Mucosa of gallbladder (tissue), 1 donor: ENCODE data around the gene DTX3L. TPM values are rescaled to one million over a fixed set of nuclear protein-coding genes. Genes with fewer than 3 reads are reported as not detected.
A peak's percentile ranks its signal among the peaks of the same experiment; 100 is the strongest.

Source experiments
- DNase-seq: peaks from one replicate; pipeline ENCODE4 v3.0.0-alpha.2; 2020; ENCODE audit warnings: low spot score
- total RNA-seq: library from RNA; stranded (reverse); gene quantifications from one replicate; pipeline ENCODE4 v1.2.1, GENCODE V29; 2021
- donor health status: DM: no; HTN: no; CAD: no.

DTX3L gene
- total RNA-seq, result 39.9 TPM

DNA sequence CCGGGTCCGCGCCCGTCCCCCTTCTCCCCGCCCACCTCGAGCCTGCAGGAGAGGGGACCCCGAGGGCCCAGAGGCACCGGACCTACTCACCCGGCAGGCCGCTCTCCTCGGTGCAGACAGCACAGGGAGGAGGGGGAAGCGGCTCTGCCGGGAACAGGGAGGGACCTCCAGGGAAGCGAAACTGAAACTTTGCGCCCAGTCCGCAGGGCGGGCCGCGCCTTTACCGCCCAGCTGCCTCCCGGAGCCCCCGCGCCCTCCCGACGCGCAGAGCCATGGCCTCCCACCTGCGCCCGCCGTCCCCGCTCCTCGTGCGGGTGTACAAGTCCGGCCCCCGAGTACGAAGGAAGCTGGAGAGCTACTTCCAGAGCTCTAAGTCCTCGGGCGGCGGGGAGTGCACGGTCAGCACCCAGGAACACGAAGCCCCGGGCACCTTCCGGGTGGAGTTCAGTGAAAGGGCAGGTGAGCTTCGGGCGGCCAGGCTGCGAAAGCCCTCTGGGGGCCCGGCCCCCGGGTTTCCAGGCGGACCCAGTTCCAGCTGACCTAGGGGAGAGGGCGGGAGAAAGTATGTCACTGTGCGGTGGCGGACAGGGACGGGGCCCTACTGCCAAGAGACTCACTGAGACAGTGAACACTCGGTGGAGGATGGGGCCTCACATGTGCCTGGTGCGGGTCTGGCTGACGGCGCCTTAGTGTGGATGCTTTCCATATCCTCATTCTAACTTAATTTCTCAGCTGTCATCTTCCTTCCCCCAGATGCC is at the start of gene DTX3L, which contains the start of gene PARP9:
Gene DTX3L, plus strand, starts transcription at position 184 of the 758 bp plus-strand sequence. Its CDS starts 89 bp downstream, at position 273.
Gene PARP9, minus strand, starts transcription at position 146 of the 758 bp plus-strand sequence. CDS start 4,680 bp downstream, outside the sequence.
- DNase-seq, result peak; percentile 83

DNA sequence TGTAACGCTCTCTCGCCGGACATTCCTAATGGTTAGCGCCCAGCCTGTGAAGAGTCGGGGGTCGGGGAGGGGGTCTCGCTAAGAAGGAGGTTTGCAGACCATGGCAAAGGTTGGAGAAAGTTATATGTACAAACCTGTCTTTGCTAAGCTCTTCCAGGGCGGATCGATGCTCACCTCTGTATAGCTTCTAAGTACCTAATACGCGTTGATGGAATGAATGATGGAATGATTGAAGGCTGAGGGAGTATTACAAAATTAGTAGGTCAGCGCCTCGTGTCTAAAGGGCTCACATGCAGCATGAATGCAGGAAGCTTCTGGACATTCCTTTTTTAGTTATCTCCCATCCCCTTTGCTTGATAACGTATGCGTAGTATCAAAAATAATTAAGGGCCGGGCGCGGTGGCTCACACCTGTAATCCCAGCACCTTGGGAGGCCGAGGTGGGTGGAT is 49.1 kb upstream of the DTX3L start:
- no peak for DNase-seq

- no peak for DNase-seq
Observed at GRCh38 chr3:122515870-122516269, 48.3 kb upstream of the DTX3L start.

DNA sequence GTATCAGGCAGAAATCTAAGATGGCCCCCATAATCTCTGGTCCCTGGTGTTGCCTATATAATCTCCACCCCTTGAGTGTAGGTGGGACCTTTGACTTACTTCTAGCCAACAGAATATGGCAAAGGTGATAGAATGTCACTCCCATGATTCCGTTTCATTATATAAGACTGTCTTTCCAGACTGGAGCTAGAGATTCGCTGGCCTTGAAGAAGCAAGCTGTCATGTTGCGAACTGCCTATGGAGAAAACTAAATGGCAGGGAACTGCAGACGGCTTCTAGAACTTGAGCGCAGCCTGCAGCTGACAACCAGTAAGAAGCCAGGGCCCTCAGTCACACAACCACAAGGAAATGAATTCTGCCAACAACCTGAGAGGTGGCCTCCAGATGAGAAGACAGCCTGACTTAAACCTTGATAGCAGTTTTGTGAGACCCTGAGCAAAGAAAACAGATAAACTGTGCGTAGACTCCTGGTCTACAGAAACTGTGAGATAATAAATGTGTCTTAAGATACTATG is 47.2 kb upstream of the DTX3L start:
- no peak for DNase-seq

- no peak for DNase-seq
Observed at GRCh38 chr3:122519693-122520092, 44.4 kb upstream of the DTX3L start.

- DNase-seq, result no peak
Observed at GRCh38 chr3:122520861-122521260, 43.3 kb upstream of the DTX3L start.

DNA sequence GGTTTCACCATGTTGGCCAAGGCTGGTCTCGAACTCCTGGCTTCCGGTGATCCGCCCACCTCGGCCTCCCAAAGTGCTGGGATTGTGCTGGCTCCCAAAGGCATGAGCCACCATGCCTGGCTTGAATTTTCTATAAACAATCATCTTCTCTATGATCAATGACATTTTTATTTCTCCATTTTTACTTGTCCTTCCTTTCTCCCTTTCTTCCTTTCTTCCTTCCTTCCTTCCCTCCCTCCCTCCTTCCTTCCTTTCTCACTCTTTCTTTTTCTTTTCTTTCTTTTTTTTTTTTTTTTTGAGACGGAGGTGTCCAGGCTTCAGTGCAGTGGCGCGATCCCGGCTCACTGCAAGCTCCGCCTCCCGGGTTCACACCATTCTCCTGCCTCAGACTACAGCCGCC is 40.8 kb upstream of the DTX3L start:
- no peak for DNase-seq

DNA sequence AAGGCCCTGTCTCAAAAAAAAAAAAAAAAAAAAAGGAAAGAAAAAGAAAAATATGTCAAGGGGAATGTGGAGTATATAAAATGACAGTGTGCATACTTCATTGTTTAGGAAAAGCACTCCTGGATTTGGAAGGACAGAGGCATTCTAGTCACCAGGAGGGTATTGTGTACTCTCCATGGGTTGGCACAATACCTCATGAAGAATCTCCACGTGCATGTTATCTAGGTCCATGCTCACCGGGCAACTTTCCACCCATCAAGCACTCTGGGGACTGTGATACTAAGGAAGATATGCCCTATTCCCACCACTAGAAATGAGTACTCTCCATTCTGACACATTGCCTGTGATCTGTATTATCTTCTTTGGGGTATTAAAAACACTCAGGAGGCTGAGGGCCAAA is 34.0 kb upstream of the DTX3L start:
- DNase-seq, result no peak

- DNase-seq, result no peak
Observed at GRCh38 chr3:122533480-122533879, 30.7 kb upstream of the DTX3L start.

GRCh38 chr3:122533931-122534334 is 30.2 kb upstream of the DTX3L start:
- DNase-seq, result no peak

GRCh38 chr3:122535964-122536631 is 28.0 kb upstream of the DTX3L start:
- DNase-seq, result no peak

GRCh38 chr3:122536632-122537001 is 27.5 kb upstream of the DTX3L start:
- no peak for DNase-seq

- DNase-seq, result no peak
Observed at GRCh38 chr3:122538956-122539490, 25.1 kb upstream of the DTX3L start.

DNA sequence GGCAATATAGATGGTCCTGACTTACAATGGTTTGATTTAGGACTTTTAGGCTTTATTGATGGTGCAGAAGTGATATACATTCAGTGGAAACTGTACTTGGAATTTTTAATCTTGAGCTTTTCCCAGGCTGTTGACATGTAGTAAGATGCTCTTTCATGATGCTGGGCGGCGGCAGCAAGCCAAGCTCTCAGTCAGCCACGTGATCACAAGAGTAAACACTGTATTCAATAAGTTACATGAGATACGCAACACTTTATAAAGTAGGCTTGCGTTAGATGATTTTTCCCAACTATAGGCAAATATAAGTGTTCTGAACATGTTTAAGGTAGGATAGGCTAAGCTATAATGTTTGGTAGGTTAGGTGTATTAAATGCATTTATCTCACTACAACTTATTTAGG is 18.0 kb upstream of the DTX3L start:
- no peak for DNase-seq

GRCh38 chr3:122548076-122548475 is 16.1 kb upstream of the DTX3L start:
- DNase-seq, result no peak

DNA sequence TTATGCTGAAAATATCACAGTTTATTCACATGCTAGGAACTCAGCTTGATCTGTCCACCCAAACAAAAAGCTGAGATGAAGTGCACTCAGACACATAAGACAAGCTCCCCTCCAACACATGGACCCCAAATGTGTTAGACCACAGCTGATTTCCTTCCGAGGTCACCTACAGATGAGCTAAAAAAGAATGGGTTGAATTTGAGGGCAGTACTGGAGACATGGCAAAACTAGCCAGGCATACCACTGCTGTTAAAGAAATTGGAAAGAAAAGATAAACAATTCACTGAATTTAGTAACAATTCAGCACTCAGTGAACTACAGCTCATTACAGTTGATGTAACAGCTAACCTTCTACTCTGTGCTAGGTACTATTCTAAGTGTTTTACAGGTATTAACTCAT is 15.5 kb upstream of the DTX3L start:
- no peak for DNase-seq

GRCh38 chr3:122553171-122553570 is 11.0 kb upstream of the DTX3L start:
- DNase-seq, result no peak

DNA sequence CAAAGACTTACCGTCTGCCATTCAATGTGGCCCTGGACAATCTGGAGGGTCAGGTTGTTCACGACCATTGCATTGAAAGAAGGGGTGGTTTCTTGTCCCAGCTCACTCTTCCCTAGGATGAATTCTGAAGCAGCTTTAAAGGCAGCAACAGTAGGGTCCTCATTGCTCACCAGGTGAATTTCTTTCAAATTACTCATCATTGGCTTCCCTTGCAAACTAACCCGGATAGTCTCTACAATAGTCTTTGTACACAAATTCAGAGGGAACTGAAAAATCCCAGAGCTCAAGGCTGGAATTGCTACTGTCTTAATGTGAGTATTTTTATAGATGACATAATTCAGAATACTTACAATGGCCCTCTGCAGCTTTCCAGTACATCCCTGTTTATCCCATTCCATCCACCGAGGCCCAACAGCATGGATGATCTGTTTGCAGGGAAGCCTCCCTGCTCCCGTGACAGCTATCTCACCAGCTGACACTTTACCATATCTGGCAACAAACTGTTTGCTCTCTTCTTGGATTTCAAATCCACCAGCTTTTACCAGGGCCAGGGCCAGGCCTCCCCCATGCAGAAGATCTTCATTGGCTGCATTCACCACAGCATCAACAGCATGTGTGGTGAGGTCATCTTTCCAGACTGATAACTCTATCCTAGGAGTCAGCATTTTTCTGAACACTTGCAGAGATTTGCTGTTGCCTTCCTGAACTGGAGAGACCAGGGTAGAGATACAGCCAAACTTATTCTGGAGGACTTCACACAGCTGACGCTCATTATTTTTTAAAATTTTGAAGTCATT is 8.7 kb upstream of the DTX3L start:
- no peak for DNase-seq

DNA sequence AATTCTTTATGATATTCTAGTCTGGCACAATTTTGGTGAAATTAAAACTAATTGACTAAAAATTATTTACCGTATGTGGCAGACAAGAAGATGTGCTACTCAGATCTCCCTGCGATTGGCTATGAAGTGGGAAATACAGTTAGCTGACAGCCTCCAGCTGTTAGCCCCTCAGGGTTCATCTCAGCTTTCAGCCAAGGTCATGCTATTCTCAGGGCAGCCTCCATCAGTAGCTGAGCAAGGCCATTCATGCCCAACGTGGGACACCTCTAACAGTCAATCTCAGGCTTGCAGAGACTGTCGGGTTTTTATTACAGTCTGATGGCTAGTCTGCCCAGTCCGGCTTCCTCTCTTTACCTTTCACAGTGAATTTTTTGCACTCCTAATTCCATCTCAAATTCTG is 6.8 kb upstream of the DTX3L start:
- no peak for DNase-seq

- no peak for DNase-seq
Observed at GRCh38 chr3:122558605-122559004, 5.5 kb upstream of the DTX3L start.

DNA sequence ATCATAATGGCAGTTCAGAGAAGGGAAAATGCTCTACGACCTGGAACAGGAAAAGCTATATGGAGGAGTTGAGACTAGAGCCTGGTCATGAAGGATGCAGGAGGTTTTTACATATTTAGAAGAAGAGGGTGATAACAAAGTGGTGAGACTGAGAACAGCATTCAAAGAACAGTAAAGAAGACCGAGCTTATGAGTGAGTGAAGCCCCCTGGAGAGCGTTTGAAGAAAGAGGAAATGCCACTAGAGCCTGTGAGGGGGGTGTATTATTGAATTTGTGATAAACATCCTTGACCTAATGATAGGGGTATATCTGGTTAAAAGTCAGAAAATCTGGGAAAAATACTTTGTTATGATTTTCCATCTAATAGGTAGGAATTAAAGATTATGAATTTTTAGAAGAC is 4.2 kb upstream of the DTX3L start:
- no peak for DNase-seq

GRCh38 chr3:122560680-122561079 is 3.5 kb upstream of the DTX3L start:
- DNase-seq, result peak; percentile 61
